SU-DHL-6 (cell line): ENCODE data around the gene SCG5.

Source experiments
- CTCF ChIP-seq: fragments of 200-600 bp; sonication (generic); IDR thresholded peaks from one replicate; pipeline ENCODE4 v1.5.1; 2017; ENCODE audit warnings: antibody characterized with exemption, mild to moderate bottlenecking, low read length, moderate library complexity; ENCODE audit not compliant: insufficient read depth, poor library complexity, severe bottlenecking
- EZH2phosphoT487 ChIP-seq: fragments of 200-600 bp; sonication (generic), shearing (Covaris generic); conservative IDR thresholded peaks from 2 replicates; pipeline ENCODE4 v1.6.1; 2018; ENCODE audit warnings: mild to moderate bottlenecking, antibody characterized with exemption, low read length, moderate library complexity, mixed read lengths

- no peak for TF ChIP-seq CTCF
- no peak for TF ChIP-seq EZH2phosphoT487
These were observed 3.8 kb upstream of the SCG5 start for GRCh38 chr15:32637704-32638103.
